Heart left ventricle (tissue), 16 donors: ENCODE data around the gene MYOCOS. TPM values are rescaled to one million over a fixed set of nuclear protein-coding genes. Genes with fewer than 3 reads are reported as not detected.

Experiments used
- ATAC-seq, 4 donors: fragments of 200-7000 bp; cut with Tn5 transposase; one replicate each; pipeline ENCODE4 v1.9.1; 2020 to 2022; ENCODE audit warnings: moderate library complexity in 4 of 4, mild to moderate bottlenecking in 3 of 4, moderate number of reproducible peaks in 1 of 4
- DNase-seq, 5 donors: peaks; one replicate each; pipeline ENCODE4 v3.0.0-alpha.2; 2020
- H3K27ac ChIP-seq, 12 donors: fragments of 200-600 bp; sonication (generic) in 4 of 12; one replicate each; pipeline versions ENCODE4 v1.5.0 to v1.8.0; 2016 to 2022; ENCODE audit warnings: mild to moderate bottlenecking in 2 of 12
- H3K27me3 ChIP-seq, 9 donors: fragments of 200-600 bp; sonication (generic) in 2 of 9; one replicate each; pipeline versions ENCODE4 v1.5.1 to v1.8.0; 2016 to 2022; ENCODE audit warnings: mild to moderate bottlenecking in 3 of 9
- H3K36me3 ChIP-seq, 9 donors: fragments of 200-600 bp; sonication (generic) in 2 of 9; one replicate each; pipeline versions ENCODE4 v1.5.0 to v1.8.0; 2018 to 2022; ENCODE audit warnings: mild to moderate bottlenecking in 2 of 9
- H3K4me1 ChIP-seq, 12 donors: fragments of 200-600 bp; sonication (generic) in 4 of 12; one replicate each; pipeline versions ENCODE4 v1.5.0 to v1.8.0; 2016 to 2022; ENCODE audit warnings: mild to moderate bottlenecking in 3 of 12
- H3K4me3 ChIP-seq, 12 donors: fragments of 200-600 bp; sonication (generic) in 4 of 12; one replicate each; pipeline versions ENCODE4 v1.5.0 to v1.8.0; 2017 to 2022; ENCODE audit warnings: mild to moderate bottlenecking in 9 of 12, moderate library complexity in 4 of 12
- H3K9me3 ChIP-seq, 12 donors: fragments of 200-600 bp; sonication (generic) in 4 of 12; one replicate each; pipeline versions ENCODE4 v1.5.0 to v1.8.0; 2016 to 2022; ENCODE audit warnings: mild to moderate bottlenecking in 1 of 12
- CTCF ChIP-seq, 12 donors: fragments of 200-600 bp; sonication (generic) in 4 of 12; IDR thresholded peaks; one replicate each; pipeline versions ENCODE4 v1.5.0 to v1.8.0; 2018 to 2022; ENCODE audit warnings: antibody characterized with exemption in 12 of 12, mild to moderate bottlenecking in 5 of 12
- POLR2A ChIP-seq, 2 donors: fragments of 450-650 bp; IDR thresholded peaks; one replicate each; pipeline ENCODE4 v1.6.1; 2017; ENCODE audit warnings: antibody characterized with exemption in 2 of 2, mild to moderate bottlenecking in 2 of 2, moderate library complexity in 2 of 2
- WGBS, 4 donors: extraction: QIAGEN DNeasy Blood & Tissue Kit in 2 of 4; methylation state at CpG; one replicate each; pipeline versions ENCODE4 v1.1.5 to v1.1.7; 2013 to 2018; 5-methylcytosine and 5-hydroxymethylcytosine counted together
- intact Hi-C, 10 donors: fragments of 100-400 bp; cut with DNase I; formaldehyde crosslinking; loops; one replicate each; pipeline versions ENCODE4 v1.11.1 to v1.14.2; 2022
- polyA plus RNA-seq, 2 donors: library from polyadenylated mRNA; stranded (reverse); fragments of 200-250 nt; gene quantifications; one replicate each; pipeline ENCODE4 v1.2.3, GENCODE V29; 2013
- total RNA-seq, 9 donors: library from RNA; depleted of rRNA in 2 of 9; stranded (reverse); fragments of >200 nt in 2 of 9; fragmentation: NEBNext Ultra II Directional in 3 of 9; extraction: Animal tissue kit (Norgen Biotek cat#: 25700) in 3 of 9; gene quantifications; one replicate each; pipeline versions ENCODE4 v1.1.0 to v1.2.4, GENCODE V29; 2016 to 2023
- donor health status: ischemic (EF 13 %, LVEDD 7.1; RV severe dilation, severe dysfunction).
- donor health status: healthy with polysubstance abuse.
- donor health status: DM: no; HTN: yes; CAD: no.
- donor health status: DM: no; HTN: no; CAD: no.
- donor health status: ischemic (EF 25% LVEDD 6.9; RV normal size, moderate dysfunction).
- donor health status: ischemic (EF 25% LVEDD 5.7; RV mildly dilated, moderate dysfunction).
- donor health status: healthy.
- donor health status: DM: yes; HTN: yes; CAD: no.
- donor health status: ischemic (EF 35%, LVEDD 5.7; RV mildly dilated, moderate dysfunction).
- donor health status: nonischemic (EF 11% LVEDD 7.7; RV severe dilation, severe dysfunction).
- donor health status: DM: yes; HTN: yes; CAD: no.
- donor health status: PGD.
- donor health status: ischemic (EF 29% LVEDD 5.4; RV normal size, mild dysfunction).
- donor health status: nonischemic (EF 23%, LVEDD 6.1; RV moderate dilation, normal function).

The MYOCOS gene
- total and polyA plus RNA-seq, 11 donors: not detected

- Histone ChIP-seq H3K9me3 (no peaks in the 10 kb centered on the region), H3K4me1 (peaks cover 2 to 59% (median 29%) of the 10 kb centered on the region in 12 donors), H3K4me3 (peak within 1 kb of the TSS in 1 of 12 donors; percentile 14), H3K36me3 (no peaks in the 10 kb centered on the region), H3K27ac (peak within 1 kb of the TSS in 6 of 12 donors; percentile 33 to 95 (median 87)), H3K27me3 (no peaks in the 10 kb centered on the region)
- WGBS, 4 donors: 68 to 82% (median 72%) methylated on average over 4 to 8 of the region's 8 CpGs
- no peak for TF ChIP-seq POLR2A (IDR thresholded peaks at IDR 0.05)
- no peak for TF ChIP-seq CTCF (IDR thresholded peaks at IDR 0.05)
- intact Hi-C loops: loop anchor here in 1 of 10 donors (5.0 kb wide), 1 partner anchor 130 kb away; the partner anchor contains the start of gene METTL13
- peak in 1 of 5 donors; percentile 40 for DNase-seq
- no peak for ATAC-seq
Observed at GRCh38 chr1:171652234-171652822, 30.3 kb downstream of the MYOCOS start, which contains the start of gene MYOC. TSS of gene MYOC (minus strand) at chr1:171652688. CDS start at chr1:171652611, 77 bp downstream.

GRCh38 chr1:171653796-171654195 lies 31.8 kb downstream of the MYOCOS start:
- intact Hi-C loops: loop anchor here in 2 of 10 donors (2.0 to 5.0 kb wide), 3 partner anchors 89 to 129 kb away; partner anchors contain the start of genes METTL13 (in 2 of the 2) and VAMP4 (in 1 of the 2)
- peak overlapping the region in 11 of 12 donors; percentile 62 to 95 (median 81) for H3K27ac ChIP-seq
- TF ChIP-seq POLR2A (IDR thresholded peaks at IDR 0.05) (no peak), CTCF (IDR thresholded peaks at IDR 0.05) (no peak)
- ATAC-seq (no peak), DNase-seq (no peak)
- H3K4me3 ChIP-seq: peak overlapping the region in 1 of 12 donors; percentile 13
- no peaks in the 10 kb centered on the region for H3K27me3 ChIP-seq
- peaks cover 2 to 59% (median 31%) of the 10 kb centered on the region in 12 donors for H3K4me1 ChIP-seq
- H3K9me3 ChIP-seq: no peaks in the 10 kb centered on the region
- H3K36me3 ChIP-seq: no peaks in the 10 kb centered on the region
- WGBS, 4 donors: 22 to 50% (median 33%) methylated on average over 1 of the region's 1 CpG

GRCh38 chr1:171654201-171654941 lies 32.3 kb downstream of the MYOCOS start:
- no peaks in the 10 kb centered on the region for H3K9me3 ChIP-seq
- intact Hi-C loops: loop anchor here in 2 of 10 donors (2.0 to 5.0 kb wide), 3 partner anchors 88 to 128 kb away; partner anchors contain the start of genes METTL13 (in 2 of the 2) and VAMP4 (in 1 of the 2)
- no peaks in the 10 kb centered on the region for H3K36me3 ChIP-seq
- WGBS, 4 donors: 14 to 20% (median 19%) methylated on average over 8 of the region's 8 CpGs
- peak overlapping the region; percentile 45 to 95 (median 79) for H3K27ac ChIP-seq
- ATAC-seq (peak; percentile 23 to 60 (median 54)), DNase-seq (peak in 3 of 5 donors; percentile 28 to 44 (median 30))
- peak overlapping the region in 8 of 12 donors; percentile 8 to 31 (median 21) for H3K4me3 ChIP-seq
- TF ChIP-seq CTCF (IDR thresholded peaks at IDR 0.05): no peak
- no peak for TF ChIP-seq POLR2A (IDR thresholded peaks at IDR 0.05)
- H3K4me1 ChIP-seq: peaks cover 2 to 59% (median 31%) of the 10 kb centered on the region in 12 donors
- H3K27me3 ChIP-seq: no peaks in the 10 kb centered on the region
